Inferior parietal cortex (tissue), 1 donor: ENCODE measurements around the gene CELSR2.

Source experiments
- DNase-seq: peaks from one replicate; pipeline ENCODE4 v3.0.0-alpha.2; 2016; ENCODE audit errors: extremely low spot score

Gene CELSR2

DNA sequence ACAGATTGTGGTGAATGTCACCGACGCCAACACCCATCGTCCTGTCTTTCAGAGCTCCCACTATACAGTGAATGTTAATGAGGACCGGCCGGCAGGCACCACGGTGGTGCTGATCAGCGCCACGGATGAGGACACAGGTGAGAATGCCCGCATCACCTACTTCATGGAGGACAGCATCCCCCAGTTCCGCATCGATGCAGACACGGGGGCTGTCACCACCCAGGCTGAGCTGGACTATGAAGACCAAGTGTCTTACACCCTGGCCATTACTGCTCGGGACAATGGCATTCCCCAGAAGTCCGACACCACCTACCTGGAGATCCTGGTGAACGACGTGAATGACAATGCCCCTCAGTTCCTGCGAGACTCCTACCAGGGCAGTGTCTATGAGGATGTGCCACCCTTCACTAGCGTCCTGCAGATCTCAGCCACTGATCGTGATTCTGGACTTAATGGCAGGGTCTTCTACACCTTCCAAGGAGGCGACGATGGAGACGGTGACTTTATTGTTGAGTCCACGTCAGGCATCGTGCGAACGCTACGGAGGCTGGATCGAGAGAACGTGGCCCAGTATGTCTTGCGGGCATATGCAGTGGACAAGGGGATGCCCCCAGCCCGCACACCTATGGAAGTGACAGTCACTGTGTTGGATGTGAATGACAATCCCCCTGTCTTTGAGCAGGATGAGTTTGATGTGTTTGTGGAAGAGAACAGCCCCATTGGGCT lies 3.0 kb downstream of the CELSR2 start:
- DNase-seq = no peak

DNA sequence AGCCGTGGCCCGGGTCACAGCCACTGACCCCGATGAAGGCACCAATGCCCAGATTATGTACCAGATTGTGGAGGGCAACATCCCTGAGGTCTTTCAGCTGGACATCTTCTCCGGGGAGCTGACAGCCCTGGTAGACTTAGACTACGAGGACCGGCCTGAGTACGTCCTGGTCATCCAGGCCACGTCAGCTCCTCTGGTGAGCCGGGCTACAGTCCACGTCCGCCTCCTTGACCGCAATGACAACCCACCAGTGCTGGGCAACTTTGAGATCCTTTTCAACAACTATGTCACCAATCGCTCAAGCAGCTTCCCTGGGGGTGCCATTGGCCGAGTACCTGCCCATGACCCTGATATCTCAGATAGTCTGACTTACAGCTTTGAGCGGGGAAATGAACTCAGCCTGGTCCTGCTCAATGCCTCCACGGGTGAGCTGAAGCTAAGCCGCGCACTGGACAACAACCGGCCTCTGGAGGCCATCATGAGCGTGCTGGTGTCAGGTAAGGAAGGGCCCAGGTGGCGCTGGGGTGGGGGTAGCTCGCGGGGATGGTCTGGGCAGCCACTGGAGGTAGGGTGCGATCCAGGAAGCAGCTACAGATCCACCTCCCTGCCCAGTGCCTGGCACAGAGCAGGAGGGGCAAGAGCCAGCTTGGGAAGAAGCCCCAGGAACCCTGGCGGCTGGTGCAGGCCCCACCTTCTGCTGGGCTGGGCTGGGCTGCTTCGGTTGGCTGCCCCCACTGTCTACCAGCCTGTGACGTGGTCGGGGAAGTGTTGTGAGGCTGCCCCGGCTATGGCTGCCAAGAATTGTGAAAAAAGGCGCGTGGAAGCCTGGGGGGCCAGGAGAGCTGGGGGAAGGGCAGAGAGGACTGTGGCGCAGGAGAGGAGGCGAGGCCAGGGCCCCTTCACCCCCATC lies 3.8 kb downstream of the CELSR2 start:
- DNase-seq = no peak

DNA sequence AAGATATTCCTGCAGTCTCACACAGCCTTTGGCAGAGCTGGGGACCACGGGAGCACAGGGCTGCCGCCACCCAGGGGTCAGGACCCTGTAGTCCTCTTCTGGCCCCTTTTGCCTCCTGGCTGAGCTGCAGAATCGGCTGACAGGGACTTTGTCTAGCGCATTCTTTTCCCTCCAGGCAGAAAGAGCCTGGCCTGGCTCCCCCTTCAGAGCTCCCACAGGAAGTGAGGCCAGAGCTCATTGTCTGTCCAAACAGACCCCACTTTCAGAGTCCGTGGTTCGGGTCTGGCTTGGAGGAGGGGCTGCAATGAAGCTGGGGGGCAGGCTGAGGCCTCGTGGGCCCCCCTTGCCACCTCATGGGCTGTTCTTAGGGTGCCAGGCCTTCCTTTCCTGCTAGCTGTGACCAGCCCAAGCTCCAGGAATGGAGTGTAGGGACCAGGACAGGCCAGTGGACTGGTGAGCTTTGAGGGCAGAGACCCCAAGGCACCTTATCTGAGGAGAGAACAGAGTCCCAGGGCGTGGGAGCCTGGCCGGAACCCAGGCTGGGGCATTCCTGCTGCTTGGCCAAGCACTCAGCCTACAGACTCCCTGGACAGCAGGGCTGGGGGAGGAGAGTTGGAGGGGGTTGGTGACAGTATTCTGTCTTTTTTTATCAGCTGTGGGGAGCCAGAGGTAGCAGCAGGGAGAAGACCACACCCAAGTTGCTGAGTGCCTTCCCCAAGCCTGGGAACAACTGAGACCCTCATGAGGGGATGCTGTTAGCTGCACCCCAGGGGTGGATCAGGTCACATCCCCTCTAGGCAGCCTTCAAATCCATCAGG lies 4.7 kb downstream of the CELSR2 start:
- no peak for DNase-seq

DNA sequence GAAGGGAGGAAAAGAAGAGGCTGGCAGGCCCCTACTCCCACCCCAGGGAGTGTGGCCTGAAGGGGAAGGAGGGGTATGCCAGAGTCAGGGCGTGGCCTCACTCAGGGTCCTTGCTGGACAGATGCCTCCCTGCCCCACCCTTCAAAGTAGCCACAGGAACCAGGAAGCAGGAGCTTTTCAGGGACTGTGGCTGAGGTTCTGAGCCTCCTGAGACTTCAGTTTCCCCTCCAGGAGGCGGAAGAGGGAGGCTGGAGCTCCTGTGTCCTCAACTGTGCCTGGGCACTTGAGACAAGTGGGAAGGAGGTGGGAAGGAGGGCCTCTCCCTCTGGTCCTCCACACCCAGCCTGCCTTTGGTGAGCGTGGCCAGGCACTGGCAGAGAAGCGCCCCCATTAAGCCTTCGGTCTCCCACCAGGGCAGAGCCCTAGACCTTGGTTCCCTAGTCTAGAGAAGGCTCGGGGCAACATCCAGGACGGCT lies 5.3 kb downstream of the CELSR2 start:
- DNase-seq = no peak

DNA sequence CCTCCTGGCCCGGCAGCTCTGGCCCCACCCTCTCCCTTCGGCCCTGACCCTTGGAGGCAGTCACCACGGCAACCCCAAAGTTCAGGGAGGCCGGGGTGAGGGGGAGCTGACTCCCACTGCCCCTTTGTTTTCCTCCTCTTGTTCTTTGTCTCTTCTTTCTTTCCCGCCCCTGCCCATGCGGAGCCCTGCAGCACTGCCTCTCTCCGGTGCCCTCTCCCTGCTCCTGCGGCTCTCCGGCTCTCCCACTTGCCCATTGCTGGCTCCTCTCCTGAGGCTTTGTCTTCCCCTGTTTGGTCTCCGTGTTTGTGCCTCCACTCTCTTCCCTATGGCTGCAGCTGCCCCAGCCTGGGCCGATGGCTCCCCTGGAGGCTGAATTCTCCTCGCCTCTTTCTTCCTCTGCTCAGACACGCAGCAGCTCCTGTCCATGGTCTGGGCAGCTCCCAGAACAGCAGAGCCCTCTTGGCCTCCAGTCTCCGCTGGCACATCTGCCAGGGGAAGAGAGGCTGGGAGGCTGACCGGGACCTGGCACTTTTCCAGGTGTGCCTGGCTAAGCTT lies 5.8 kb downstream of the CELSR2 start:
- no peak for DNase-seq

DNA sequence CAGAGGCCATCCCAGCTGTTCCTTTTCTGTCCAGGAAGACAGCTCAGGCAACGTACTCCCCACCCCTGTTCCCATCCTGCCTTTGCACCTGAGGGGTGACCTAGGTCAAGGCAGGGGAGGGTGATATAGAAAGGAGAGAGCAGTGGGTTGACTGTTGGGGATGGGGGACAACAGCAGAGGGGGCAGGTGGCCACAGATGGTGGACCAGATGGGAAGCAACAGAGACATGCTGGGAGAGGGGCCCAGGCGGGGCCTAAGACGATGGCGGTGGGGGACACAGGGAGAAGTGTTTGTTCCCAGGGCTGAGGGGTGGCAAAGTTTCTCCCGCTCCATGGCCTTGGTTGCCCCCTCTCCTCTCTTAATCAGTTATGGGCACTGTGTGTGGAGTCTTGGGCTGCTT lies 6.3 kb downstream of the CELSR2 start:
- no peak for DNase-seq

DNA sequence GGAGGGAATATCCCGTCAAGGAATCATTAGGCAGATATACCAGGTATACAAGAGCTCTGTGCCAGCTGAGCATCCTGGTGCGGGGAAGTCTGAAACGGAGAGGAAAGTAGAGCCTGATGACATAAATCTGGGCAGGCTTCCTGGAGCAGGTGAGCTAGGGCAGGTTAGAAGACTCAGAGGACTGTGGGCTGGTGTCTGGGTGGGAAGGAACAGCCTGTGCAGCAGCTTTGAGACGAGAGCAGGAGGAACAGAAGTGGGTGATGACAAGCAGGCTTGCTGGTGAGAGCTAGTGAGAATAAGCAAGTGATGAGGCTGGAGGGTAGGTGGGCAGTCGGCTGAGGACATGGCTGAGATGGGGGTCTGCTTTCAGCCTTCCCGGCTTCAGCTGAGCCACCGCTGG lies 6.7 kb downstream of the CELSR2 start:
- DNase-seq = no peak

DNA sequence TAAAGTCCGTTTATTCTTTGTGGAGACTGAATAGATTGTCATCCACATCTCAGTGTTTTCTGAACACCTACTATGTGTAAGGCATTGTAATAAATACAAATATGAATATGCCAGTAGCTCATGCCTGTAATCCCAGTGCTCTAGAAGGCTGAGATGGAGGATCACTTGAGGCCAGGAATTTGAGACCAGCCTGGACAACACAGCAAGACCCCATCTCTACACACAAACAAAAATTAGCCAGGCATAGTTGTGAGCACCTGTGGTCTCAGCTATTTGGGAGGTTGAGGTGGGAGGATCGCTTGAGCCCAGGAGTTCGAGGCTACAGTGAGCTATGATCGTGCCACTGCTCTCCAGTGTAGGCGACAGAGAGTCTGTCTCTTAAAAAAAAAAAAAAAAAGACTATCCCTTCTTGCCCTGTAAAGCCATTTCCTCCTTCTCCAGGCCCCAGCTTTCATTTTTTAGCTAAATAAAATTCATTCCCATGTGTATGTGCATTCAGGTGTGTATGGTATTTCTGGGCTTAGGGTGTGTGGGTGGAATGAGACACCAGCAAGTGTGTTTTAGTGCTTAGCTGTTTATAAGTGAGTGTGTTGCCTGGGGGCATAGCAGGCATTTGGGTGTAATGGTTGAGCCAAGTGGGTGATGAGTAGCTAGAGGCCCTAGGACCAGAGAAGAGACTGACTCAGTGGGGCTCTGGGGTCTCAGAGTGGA lies 7.8 kb downstream of the CELSR2 start:
- no peak for DNase-seq

DNA sequence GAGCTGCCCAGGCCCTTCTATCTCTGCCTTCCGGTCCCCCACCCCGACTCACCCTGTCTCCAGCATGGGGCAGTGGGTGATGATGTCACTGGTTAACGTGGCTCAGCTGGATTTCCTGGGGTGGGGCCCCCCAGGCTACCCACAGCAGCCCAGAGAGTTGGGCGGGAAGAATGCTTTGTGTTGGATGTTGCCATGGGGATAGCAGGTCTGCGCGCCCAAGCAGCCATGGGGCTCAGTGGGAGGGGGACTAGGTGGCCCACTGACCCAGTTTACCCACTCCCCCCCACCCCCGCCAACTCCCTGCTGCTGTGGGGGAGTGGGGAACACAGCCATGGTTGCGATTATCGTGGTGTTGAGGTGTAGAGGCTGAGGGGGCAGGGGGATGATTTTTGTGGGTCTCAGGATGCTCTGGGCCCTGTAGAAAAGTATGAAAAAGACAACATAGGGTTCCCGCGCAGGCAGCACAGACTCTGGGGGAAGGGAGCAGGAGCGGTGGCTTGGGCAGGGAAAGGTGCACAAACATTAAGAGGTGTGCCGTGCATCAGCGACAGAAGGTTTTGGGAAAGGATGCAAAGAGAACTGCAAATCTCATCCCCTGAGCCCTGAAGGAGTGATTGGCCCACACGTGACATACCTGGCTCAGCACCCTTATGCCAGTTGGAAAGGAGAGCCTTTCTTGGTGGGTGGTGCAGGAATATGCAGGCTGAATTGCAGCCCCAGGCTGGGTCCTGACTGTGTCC lies 8.5 kb downstream of the CELSR2 start:
- DNase-seq = no peak

DNA sequence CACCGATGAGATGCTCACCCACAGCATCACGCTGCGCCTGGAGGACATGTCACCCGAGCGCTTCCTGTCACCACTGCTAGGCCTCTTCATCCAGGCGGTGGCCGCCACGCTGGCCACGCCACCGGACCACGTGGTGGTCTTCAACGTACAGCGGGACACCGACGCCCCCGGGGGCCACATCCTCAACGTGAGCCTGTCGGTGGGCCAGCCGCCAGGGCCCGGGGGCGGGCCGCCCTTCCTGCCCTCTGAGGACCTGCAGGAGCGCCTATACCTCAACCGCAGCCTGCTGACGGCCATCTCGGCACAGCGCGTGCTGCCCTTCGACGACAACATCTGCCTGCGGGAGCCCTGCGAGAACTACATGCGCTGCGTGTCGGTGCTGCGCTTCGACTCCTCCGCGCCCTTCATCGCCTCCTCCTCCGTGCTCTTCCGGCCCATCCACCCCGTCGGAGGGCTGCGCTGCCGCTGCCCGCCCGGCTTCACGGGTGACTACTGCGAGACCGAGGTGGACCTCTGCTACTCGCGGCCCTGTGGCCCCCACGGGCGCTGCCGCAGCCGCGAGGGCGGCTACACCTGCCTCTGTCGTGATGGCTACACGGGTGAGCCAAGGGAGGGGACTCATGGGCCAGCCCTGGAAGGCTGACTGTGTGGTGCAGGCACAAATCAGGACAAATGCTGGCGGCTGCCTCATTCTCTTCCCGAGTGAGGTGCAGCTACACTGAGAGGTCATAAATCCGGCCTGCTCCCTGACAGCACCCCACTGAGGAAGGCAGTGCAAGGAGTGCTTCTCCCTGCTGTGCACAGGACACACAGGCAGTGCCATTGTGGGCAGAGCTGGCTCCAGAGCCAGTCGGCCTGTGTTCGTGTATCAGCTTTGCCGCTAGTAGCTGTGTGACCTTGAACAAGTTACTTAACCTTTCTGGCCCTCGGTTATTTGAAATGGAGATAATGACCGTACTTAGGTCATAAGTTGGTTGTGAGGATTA lies 9.4 kb downstream of the CELSR2 start:
- DNase-seq = no peak

DNA sequence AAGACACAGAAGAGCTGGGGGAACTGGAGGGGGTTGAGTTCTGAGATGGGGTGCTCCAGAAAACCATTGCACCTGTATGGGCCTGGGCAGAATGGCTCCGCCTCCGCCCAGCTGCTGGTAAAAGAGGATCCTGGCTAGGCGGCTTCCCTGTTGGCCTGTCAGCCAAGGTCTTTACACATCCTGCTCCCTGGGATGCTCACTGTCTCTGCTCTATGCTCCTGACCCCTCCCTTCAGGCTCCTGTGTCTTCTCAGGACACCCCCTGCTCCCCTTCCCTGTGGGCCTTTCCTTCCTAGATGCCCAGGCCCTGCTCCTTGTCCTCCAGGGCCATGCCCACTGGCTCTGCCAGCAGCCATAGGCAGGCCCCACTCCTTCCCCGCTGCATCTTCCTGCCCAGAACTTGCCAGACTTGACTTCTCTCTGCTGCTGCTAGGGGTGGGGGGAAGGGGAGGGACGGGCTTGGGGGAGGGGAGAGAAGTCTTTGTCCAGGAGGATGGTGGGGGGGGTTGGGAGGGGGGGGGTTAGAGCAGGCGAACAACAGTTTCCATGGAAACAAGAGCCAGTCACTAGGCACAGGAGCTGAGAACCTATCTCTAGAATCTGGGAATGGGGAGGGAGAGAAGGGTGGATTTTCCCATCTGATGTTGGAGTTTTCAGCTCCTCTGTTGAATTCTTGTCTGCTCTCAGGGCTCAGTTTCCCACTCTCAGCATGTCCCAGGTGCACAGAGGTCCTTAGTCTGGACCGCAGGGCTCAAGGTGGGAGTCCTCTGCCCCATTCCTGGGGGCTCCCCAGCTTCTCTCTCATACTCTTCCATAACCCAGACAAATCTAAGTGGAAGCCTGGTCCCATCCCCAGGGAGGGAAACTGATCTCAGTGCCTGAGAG lies 10.6 kb downstream of the CELSR2 start:
- DNase-seq = no peak

DNA sequence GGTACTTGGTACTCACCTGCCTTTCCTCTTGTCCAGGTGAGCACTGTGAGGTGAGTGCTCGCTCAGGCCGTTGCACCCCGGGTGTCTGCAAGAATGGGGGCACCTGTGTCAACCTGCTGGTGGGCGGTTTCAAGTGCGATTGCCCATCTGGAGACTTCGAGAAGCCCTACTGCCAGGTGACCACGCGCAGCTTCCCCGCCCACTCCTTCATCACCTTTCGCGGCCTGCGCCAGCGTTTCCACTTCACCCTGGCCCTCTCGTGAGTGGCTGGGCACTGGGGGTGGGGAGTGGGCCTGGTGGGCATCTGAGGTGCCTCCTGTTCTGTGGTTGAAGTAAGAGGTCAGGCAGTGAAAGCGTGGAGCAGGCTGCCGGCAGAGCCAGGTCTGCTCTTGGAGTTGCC lies 11.7 kb downstream of the CELSR2 start:
- DNase-seq = no peak

DNA sequence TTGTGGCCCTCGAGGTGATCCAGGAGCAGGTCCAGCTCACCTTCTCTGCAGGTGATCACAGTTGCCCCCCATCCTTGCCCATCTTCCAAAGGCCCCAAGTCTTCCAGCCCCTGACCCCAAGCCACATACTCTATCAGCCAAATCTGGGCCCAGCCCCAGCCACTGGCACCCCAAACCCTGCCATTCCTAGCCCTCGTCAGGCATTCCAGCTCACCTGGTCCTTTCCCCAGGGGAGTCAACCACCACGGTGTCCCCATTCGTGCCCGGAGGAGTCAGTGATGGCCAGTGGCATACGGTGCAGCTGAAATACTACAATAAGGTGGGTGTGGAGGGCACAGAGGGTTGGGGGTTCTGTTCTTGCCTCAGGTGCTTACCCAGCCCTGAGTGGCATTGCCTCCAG lies 12.2 kb downstream of the CELSR2 start:
- DNase-seq = no peak

DNA sequence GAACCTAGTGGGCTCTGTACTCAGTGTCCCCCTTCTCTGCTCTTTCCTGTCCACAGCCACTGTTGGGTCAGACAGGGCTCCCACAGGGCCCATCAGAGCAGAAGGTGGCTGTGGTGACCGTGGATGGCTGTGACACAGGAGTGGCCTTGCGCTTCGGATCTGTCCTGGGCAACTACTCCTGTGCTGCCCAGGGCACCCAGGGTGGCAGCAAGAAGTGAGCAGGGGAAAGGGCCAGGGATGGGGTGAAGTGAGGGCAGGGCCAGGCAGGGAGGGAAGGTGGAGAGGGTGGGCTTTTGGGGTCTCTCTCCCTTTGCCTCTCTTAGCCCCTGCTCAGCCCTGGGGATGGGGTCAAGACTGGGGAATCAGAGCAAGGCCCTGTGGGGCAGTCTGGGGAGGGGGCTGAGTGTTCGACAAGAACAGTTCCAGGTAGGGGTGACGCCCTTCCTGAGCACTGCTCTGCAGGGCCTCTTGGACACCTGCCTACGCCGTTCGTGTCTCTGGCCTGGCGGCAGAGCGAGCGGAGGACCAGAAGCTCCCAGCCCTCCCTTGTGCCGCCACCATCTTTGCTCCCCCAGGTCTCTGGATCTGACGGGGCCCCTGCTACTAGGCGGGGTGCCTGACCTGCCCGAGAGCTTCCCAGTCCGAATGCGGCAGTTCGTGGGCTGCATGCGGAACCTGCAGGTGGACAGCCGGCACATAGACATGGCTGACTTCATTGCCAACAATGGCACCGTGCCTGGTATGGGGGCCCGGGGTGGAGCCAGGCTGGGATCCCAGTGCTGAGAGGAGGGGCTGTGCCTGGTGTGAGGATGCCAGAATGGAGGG lies 13.1 kb downstream of the CELSR2 start:
- no peak for DNase-seq

DNA sequence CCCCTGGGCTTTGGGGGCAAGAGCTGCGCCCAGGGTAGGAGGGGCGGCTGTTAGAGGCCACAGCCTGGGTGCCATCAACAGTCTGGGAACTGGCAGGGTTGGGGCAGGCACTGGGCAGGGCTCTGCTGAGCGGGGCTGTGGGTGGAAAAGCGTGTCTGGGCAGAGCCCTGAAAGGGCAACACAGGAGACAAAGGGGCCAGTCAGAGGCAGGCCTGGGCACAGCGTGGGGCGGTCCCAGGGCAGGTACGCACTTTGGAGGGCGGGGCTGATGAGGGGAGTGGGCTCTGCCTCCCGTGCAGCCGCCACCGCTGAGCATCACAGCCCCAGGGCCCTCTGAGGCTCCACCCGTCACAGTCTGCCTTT lies 13.9 kb downstream of the CELSR2 start:
- no peak for DNase-seq

DNA sequence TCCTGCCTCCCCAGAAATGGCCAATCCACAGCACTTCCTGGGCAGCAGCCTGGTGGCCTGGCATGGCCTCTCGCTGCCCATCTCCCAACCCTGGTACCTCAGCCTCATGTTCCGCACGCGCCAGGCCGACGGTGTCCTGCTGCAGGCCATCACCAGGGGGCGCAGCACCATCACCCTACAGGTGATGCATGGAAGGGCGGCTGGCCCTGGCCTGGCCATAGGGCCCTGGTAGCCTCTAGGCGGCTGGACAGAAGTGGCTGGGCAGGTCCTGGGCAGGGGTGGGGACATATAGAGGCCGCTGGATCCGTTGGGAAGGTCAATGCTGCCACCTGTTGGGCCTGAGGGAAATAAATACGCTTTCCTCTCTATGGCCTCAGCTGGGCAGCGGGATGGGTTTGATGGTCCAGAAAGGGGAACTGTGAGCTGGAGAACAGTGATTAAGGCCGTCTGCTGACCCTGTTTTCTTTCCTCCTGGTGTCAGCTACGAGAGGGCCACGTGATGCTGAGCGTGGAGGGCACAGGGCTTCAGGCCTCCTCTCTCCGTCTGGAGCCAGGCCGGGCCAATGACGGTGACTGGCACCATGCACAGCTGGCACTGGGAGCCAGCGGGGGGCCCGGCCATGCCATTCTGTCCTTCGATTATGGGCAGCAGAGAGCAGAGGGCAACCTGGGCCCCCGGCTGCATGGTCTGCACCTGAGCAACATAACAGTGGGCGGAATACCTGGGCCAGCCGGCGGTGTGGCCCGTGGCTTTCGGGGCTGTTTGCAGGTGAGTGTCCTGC lies 14.4 kb downstream of the CELSR2 start:
- no peak for DNase-seq

DNA sequence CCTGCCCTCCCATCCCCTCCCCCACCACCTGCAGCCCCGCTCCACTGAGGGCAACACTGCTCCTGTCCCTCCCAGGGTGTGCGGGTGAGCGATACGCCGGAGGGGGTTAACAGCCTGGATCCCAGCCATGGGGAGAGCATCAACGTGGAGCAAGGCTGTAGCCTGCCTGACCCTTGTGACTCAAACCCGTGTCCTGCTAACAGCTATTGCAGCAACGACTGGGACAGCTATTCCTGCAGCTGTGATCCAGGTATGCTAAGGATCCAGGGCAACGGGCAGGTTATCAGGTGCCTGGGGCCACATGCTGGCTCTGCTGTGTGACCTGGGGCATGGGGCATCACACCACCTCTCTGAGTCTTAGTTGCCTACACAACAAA lies 15.0 kb downstream of the CELSR2 start:
- DNase-seq = no peak
